Stimulated activated effector memory CD8-positive, alpha-beta T cell treated with anti-CD3 and anti-CD28 coated beads, Interleukin-12 subunit alpha, Interleukin-12 subunit beta, amount 100 ng/mL, for 72 hours (primary cell): ENCODE results near the gene PEX14.

ENCODE experiments used
- ATAC-seq: fragments of 150-1000 bp; cut with Tn5 transposase; 2 replicates; pipeline ENCODE4 v1.10.0; 2021
- DNase-seq, 2 donors: peaks; one replicate each; pipeline ENCODE4 v3.0.0; 2021 to 2022; ENCODE audit warnings: low spot score in 2 of 2
- H3K27ac Mint-ChIP-seq: one replicate; pipeline ENCODE4 v1.8.0; 2022; ENCODE audit warnings: mild to moderate bottlenecking, mixed read lengths
- H3K36me3 Mint-ChIP-seq: one replicate; pipeline ENCODE4 v1.8.0; 2022; ENCODE audit warnings: mild to moderate bottlenecking, mixed read lengths
- H3K4me1 Mint-ChIP-seq: one replicate; pipeline ENCODE4 v1.8.0; 2022; ENCODE audit warnings: mixed read lengths
- H3K4me3 Mint-ChIP-seq: one replicate; pipeline ENCODE4 v1.8.0; 2022; ENCODE audit warnings: mild to moderate bottlenecking, mixed read lengths
- H3K9me3 Mint-ChIP-seq: one replicate; pipeline ENCODE4 v1.8.0; 2022; ENCODE audit warnings: mixed read lengths

The PEX14 gene

GRCh38 chr1:10555635-10556429 lies 81.1 kb downstream of the PEX14 start:
- DNase-seq (no peak), ATAC-seq (no peak)
- peaks cover 20% of the 10 kb centered on the region for H3K4me1 Mint-ChIP-seq
- no peaks in the 10 kb centered on the region for H3K9me3 Mint-ChIP-seq
- H3K36me3 Mint-ChIP-seq = no peaks in the 10 kb centered on the region
- H3K27ac Mint-ChIP-seq = peak overlapping the region; percentile 23
- no peak overlapping the region for H3K4me3 Mint-ChIP-seq

DNA sequence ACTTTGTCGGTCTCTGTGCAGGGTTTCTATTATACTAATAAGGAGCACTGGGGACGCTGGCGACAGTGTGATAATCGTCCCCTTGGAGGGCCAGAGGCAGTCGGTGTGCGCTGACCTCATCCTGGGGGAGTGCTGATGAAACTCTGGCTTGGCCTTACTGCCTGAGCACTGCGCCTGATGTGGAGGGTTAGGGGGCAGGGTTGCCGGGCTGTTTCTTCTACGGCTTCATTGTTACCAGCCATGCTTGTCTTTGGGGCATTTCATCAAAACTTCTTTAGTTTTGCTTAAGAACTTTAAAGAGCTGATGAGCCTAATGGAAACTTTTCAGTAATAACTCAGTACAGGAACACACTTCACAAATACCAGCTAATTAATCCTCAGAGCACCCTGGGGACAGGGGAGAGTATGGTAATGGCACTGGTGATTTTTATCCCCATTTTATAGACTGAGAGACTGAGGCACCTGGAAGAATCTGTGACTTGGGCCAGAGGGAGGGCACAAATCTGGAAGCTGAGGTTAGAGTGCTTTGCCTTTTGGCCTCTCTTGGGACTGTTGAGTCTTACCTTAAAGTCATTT lies 81.8 kb downstream of the PEX14 start:
- no peak for ATAC-seq
- no peaks in the 10 kb centered on the region for H3K9me3 Mint-ChIP-seq
- no peak for DNase-seq
- peaks cover 26% of the 10 kb centered on the region for H3K4me1 Mint-ChIP-seq
- H3K36me3 Mint-ChIP-seq = no peaks in the 10 kb centered on the region
- H3K4me3 Mint-ChIP-seq = no peak overlapping the region
- peak overlapping the region; percentile 23 for H3K27ac Mint-ChIP-seq

DNA sequence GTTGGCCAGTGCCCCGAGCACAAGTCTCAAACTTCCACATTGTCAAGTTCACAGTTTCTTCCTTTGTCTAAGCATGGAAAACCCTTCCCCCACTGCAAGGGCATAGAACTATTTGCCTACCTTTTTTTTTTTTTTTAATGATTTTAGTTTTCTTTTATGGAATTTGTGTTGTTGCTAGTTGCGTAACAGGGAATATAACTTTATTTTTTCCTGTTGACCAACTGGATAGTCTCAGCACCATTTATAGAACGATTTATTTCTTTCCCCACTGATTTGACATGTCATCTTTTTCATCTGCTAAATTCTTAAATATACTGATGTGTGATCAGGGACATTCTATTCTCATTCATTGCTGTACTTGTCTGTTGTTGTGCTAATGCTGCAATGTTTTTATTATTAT lies 83.0 kb downstream of the PEX14 start:
- no peaks in the 10 kb centered on the region for H3K9me3 Mint-ChIP-seq
- no peaks in the 10 kb centered on the region for H3K36me3 Mint-ChIP-seq
- ATAC-seq = no peak
- no peak overlapping the region for H3K27ac Mint-ChIP-seq
- H3K4me3 Mint-ChIP-seq = no peak overlapping the region
- no peak for DNase-seq
- H3K4me1 Mint-ChIP-seq = peaks cover 30% of the 10 kb centered on the region

DNA sequence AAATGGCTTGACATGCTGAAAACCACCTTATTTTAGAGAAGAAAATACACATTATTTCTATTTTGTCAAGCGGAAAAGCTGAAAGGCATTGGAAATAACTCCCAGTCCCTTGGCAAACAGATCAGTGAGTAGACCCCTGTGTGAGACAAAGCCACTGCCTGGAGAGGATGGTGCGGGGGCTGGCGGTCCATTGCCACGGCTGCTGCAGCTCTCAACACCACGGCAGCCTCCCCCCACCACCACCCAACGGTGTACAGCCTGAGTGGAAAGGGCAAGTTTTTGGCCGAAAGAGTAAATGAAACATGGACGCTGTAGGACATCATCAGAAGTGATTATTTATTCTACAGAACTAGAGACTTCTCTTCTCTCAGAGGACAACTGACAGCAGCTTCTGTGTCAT lies 84.6 kb downstream of the PEX14 start:
- H3K4me1 Mint-ChIP-seq = peaks cover 19% of the 10 kb centered on the region
- no peaks in the 10 kb centered on the region for H3K36me3 Mint-ChIP-seq
- H3K27ac Mint-ChIP-seq = no peak overlapping the region
- ATAC-seq (no peak), DNase-seq (no peak)
- H3K4me3 Mint-ChIP-seq = no peak overlapping the region
- peaks cover 5% of the 10 kb centered on the region for H3K9me3 Mint-ChIP-seq

DNA sequence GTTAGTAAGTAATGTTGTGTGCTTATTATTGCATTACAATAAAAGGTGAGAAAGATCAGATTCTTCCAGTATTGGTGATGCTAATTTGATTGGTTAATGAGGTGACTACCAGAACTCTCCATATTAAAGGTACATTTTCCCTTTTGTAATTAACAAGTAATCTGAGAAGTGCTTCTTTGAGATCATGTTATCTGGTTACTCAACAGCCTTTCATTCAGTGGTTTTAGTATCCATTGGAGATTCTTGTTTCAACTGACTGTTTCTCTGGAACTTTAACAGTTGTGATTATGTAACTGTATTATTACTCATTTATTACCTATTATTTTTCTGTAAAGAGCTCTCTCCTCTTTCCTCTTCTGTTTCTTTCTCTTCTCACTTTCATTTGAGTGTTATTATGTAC lies 86.7 kb downstream of the PEX14 start:
- peaks cover 5% of the 10 kb centered on the region for H3K9me3 Mint-ChIP-seq

GRCh38 chr1:10561955-10562354 lies 87.2 kb downstream of the PEX14 start:
- Mint-ChIP-seq H3K4me1 (peaks cover 17% of the 10 kb centered on the region), H3K27ac (no peak overlapping the region), H3K4me3 (no peak overlapping the region), H3K36me3 (no peaks in the 10 kb centered on the region), H3K9me3 (peaks cover 5% of the 10 kb centered on the region)
- no peak for ATAC-seq
- no peak for DNase-seq

More for the DNA sequence above, 86.7 kb downstream of the PEX14 start:
- ATAC-seq = no peak
- Mint-ChIP-seq H3K27ac (no peak overlapping the region), H3K4me1 (peaks cover 19% of the 10 kb centered on the region), H3K36me3 (no peaks in the 10 kb centered on the region), H3K4me3 (no peak overlapping the region)
- no peak for DNase-seq

GRCh38 chr1:10564063-10564462 lies 89.3 kb downstream of the PEX14 start:
- H3K9me3 Mint-ChIP-seq = peaks cover 5% of the 10 kb centered on the region
- ATAC-seq (no peak), DNase-seq (no peak)
- no peak overlapping the region for H3K27ac Mint-ChIP-seq
- no peaks in the 10 kb centered on the region for H3K36me3 Mint-ChIP-seq
- peaks cover 14% of the 10 kb centered on the region for H3K4me1 Mint-ChIP-seq
- H3K4me3 Mint-ChIP-seq = no peak overlapping the region

GRCh38 chr1:10569531-10569930 lies 94.8 kb downstream of the PEX14 start:
- H3K4me1 Mint-ChIP-seq = no peaks in the 10 kb centered on the region
- no peaks in the 10 kb centered on the region for H3K9me3 Mint-ChIP-seq
- no peak for ATAC-seq
- no peak overlapping the region for H3K27ac Mint-ChIP-seq
- no peak overlapping the region for H3K4me3 Mint-ChIP-seq
- no peak for DNase-seq
- peaks cover 6% of the 10 kb centered on the region for H3K36me3 Mint-ChIP-seq

- Mint-ChIP-seq H3K4me3 (no peak overlapping the region), H3K27ac (no peak overlapping the region), H3K4me1 (no peaks in the 10 kb centered on the region), H3K36me3 (peaks cover 6% of the 10 kb centered on the region), H3K9me3 (no peaks in the 10 kb centered on the region)
- no peak for ATAC-seq
- no peak for DNase-seq
Observed at GRCh38 chr1:10575616-10576015, 100.9 kb downstream of the PEX14 start.

DNA sequence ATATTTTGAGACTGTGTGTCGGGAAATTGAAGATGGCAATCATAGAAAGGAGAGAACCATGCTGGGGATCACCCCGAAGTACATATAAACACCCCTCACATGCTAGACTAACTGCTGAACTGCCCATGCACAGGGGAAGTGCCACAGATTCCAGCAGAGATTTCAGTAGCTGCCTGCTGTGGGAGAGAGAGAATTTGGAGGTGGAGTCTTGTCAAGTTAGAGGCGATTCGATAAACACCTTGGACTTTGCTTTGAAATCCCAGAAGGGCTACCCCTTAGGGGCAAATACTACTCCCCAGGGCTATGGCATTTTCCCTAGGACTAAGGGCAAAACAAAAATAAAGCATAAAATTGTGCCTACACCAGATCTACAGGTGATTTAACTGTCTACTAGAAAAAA lies 103.3 kb downstream of the PEX14 start:
- Mint-ChIP-seq H3K9me3 (no peaks in the 10 kb centered on the region), H3K4me3 (no peak overlapping the region), H3K27ac (no peak overlapping the region), H3K36me3 (peaks cover 6% of the 10 kb centered on the region), H3K4me1 (no peaks in the 10 kb centered on the region)
- DNase-seq (no peak), ATAC-seq (no peak)

DNA sequence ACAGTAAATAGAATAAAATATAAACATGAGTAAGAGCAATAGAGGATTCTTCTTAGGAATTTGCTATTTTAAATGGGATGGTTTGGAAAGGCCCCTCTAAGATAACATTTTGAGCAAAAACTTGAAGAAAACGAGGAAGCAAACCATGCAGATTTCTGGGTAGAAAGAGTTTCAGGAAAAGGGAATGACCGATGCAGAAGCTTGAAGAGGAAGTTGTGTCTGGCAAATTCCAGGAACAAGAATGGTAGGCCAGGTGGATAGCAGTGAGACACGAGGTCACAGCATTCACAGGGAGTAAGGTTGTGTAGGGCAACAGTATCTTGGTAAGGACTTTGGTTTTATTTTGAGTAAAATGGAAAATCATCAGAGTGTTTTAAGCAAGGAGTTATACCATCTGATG lies 108.9 kb downstream of the PEX14 start:
- Mint-ChIP-seq H3K4me1 (no peaks in the 10 kb centered on the region), H3K27ac (no peak overlapping the region), H3K36me3 (no peaks in the 10 kb centered on the region), H3K4me3 (no peak overlapping the region), H3K9me3 (no peaks in the 10 kb centered on the region)
- ATAC-seq = no peak
- no peak for DNase-seq

GRCh38 chr1:10585242-10585641 lies 110.5 kb downstream of the PEX14 start:
- H3K27ac Mint-ChIP-seq = no peak overlapping the region
- no peak overlapping the region for H3K4me3 Mint-ChIP-seq
- H3K36me3 Mint-ChIP-seq = no peaks in the 10 kb centered on the region
- DNase-seq = no peak
- H3K4me1 Mint-ChIP-seq = no peaks in the 10 kb centered on the region
- no peak for ATAC-seq
- no peaks in the 10 kb centered on the region for H3K9me3 Mint-ChIP-seq

- Mint-ChIP-seq H3K36me3 (no peaks in the 10 kb centered on the region), H3K9me3 (no peaks in the 10 kb centered on the region), H3K27ac (no peak overlapping the region), H3K4me3 (no peak overlapping the region), H3K4me1 (no peaks in the 10 kb centered on the region)
- DNase-seq (no peak), ATAC-seq (peak; percentile 50)
Observed at GRCh38 chr1:10586125-10586524, 111.4 kb downstream of the PEX14 start.

- Mint-ChIP-seq H3K9me3 (no peaks in the 10 kb centered on the region), H3K36me3 (no peaks in the 10 kb centered on the region), H3K4me1 (no peaks in the 10 kb centered on the region)
Observed at GRCh38 chr1:10588640-10589039, 113.9 kb downstream of the PEX14 start.

DNA sequence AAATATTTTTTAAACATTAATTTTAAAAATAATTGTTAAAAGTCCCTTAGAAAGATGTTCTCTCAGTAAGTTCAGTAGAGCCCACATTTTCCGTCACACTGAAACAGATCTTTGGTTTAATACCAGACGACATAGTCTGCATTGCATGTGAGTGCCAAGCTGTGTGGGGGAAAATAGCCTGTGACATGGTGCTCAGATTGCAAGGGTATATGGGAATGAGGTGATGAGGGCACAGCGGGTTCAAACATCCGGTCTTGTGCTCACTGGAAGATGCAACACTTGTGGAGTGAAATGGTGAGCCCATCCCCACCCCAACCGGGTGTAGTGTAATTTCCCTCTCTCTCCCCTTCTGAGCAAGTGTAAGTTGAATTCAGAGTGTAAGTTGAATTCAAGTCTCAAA lies 114.3 kb downstream of the PEX14 start:
- H3K4me1 Mint-ChIP-seq = no peaks in the 10 kb centered on the region
- ATAC-seq = no peak
- no peak overlapping the region for H3K4me3 Mint-ChIP-seq
- no peak overlapping the region for H3K27ac Mint-ChIP-seq
- no peak for DNase-seq
- H3K36me3 Mint-ChIP-seq = no peaks in the 10 kb centered on the region
- H3K9me3 Mint-ChIP-seq = no peaks in the 10 kb centered on the region

More at GRCh38 chr1:10588640-10589039, 113.9 kb downstream of the PEX14 start:
- DNase-seq (no peak), ATAC-seq (no peak)
- H3K4me3 Mint-ChIP-seq = no peak overlapping the region
- H3K27ac Mint-ChIP-seq = no peak overlapping the region

DNA sequence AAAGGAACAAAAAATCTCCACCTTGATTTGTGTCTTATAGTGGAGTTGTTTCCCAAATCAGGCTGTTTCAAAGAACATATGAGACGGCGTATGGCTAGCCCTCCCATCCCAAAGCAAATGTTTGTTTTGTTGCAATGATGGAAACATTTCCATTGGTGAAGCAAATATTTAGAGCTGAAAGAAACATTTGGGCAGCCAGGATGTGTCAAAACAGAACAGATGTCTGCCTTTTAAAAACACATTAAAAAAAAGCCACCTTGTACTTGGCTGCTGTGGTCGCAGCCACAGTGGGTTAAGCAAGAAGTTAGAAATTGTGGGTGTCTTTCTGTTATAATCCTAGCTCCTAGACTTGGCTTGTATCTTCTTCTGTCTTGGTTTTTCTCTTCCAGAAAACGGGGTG lies 116.3 kb downstream of the PEX14 start:
- H3K27ac Mint-ChIP-seq = no peak overlapping the region
- ATAC-seq = no peak
- no peaks in the 10 kb centered on the region for H3K36me3 Mint-ChIP-seq
- DNase-seq = no peak
- no peaks in the 10 kb centered on the region for H3K9me3 Mint-ChIP-seq
- no peaks in the 10 kb centered on the region for H3K4me1 Mint-ChIP-seq
- H3K4me3 Mint-ChIP-seq = no peak overlapping the region
